Transverse colon (tissue), 4 donors: ENCODE data around the gene LAP3. TPM values are rescaled to one million over a fixed set of nuclear protein-coding genes. Genes with fewer than 3 reads are reported as not detected.

ENCODE experiments used
- DNase-seq: peaks from one replicate; pipeline ENCODE4 v3.0.0-alpha.2; 2019
- H3K27ac ChIP-seq, 4 donors: fragments of 200-600 bp; sonication (generic); 2 replicates each; pipeline ENCODE4 v1.5.1; 2016 to 2018; ENCODE audit warnings: inconsistent platforms in 4 of 4
- H3K27me3 ChIP-seq: fragments of 200-600 bp; sonication (generic); 2 replicates; pipeline ENCODE4 v1.5.1; 2017; ENCODE audit warnings: inconsistent platforms
- H3K36me3 ChIP-seq, 4 donors: fragments of 200-600 bp; sonication (generic); 2 replicates each; pipeline ENCODE4 v1.5.1; 2017 to 2019; ENCODE audit warnings: inconsistent platforms in 4 of 4
- H3K4me1 ChIP-seq, 4 donors: fragments of 200-600 bp; sonication (generic); 2 replicates each; pipeline ENCODE4 v1.5.1; 2017 to 2020; ENCODE audit warnings: inconsistent platforms in 4 of 4
- H3K4me3 ChIP-seq, 4 donors: fragments of 200-600 bp; sonication (generic); 1 replicate in 1 of 4; 2 replicates in 3 of 4; pipeline versions ENCODE4 v1.5.1 to v1.6.1; 2017 to 2019; ENCODE audit warnings: inconsistent platforms in 4 of 4
- H3K9me3 ChIP-seq, 2 donors: fragments of 200-600 bp; sonication (generic); 2 replicates each; pipeline ENCODE4 v1.5.1; 2017 to 2019; ENCODE audit warnings: inconsistent platforms in 2 of 2
- CTCF ChIP-seq, 5 experiments: fragments of 200-600 bp in 3 of 5; fragments of 450-650 bp in 2 of 5; sonication (generic) in 3 of 5; IDR thresholded peaks; 1 replicate in 2 of 5; 2 replicates in 3 of 5; pipeline ENCODE4 v1.5.1; 2016 to 2017; ENCODE audit warnings: antibody characterized with exemption in 5 of 5, inconsistent platforms in 3 of 5, mild to moderate bottlenecking in 2 of 5, moderate library complexity in 1 of 5
- EP300 ChIP-seq: sonication (generic); formaldehyde crosslinking; IDR thresholded peaks from one replicate; pipeline ENCODE4 v1.6.1; 2017; ENCODE audit warnings: antibody characterized with exemption, low read depth
- POLR2A ChIP-seq: fragments of 450-650 bp; IDR thresholded peaks from one replicate; pipeline ENCODE4 v1.6.1; 2016; ENCODE audit warnings: antibody characterized with exemption, mild to moderate bottlenecking, moderate library complexity
- POLR2AphosphoS5 ChIP-seq, 3 donors: sonication (generic); formaldehyde crosslinking; IDR thresholded peaks; one replicate each; pipeline ENCODE4 v1.6.1; 2016; ENCODE audit warnings: antibody characterized with exemption in 3 of 3
- WGBS, 2 donors: methylation state at CpG; one replicate each; pipeline ENCODE4 v1.1.5; 2018; ENCODE audit warnings: low coverage in 1 of 2; 5-methylcytosine and 5-hydroxymethylcytosine counted together
- in situ Hi-C, 4 donors: fragments of 200-750 bp; cut with MboI; loops; one replicate each; pipeline versions ENCODE4 v1.15.0 to v1.15.1; 2017; ENCODE audit warnings: low sequenced_read_pairs in 3 of 4, low pct_ligation_motif_present in 1 of 4, low pct_unique_long_range_greater_than_20kb in 1 of 4
- intact Hi-C: fragments of 100-400 bp; cut with DNase I; formaldehyde crosslinking; loops from one replicate; pipeline ENCODE4 v1.15.1; 2023; ENCODE audit warnings: low total_unique reads
- total RNA-seq, 4 donors: library from RNA; depleted of rRNA; stranded (reverse); fragments of >200 nt; gene quantifications; one replicate each; pipeline ENCODE4 v1.1.0, GENCODE V29; 2016

Gene LAP3
- total RNA-seq, 4 donors from 2014 or later = 53.5 to 85.0 (median 56.0) TPM

GRCh38 chr4:17635056-17635455, 58.1 kb downstream of the LAP3 start:
- H3K36me3 ChIP-seq = peaks cover 0 to 38% (median 9%) of the 10 kb centered on the region in 4 donors

GRCh38 chr4:17636341-17636695, 59.3 kb downstream of the LAP3 start:
- H3K4me3 ChIP-seq = no peak overlapping the region
- H3K27me3 ChIP-seq = no peaks in the 10 kb centered on the region
- intact Hi-C loops (loop anchor here (5.0 kb wide), 1 partner anchor 89 kb away; no protein-coding TSS in a partner anchor), in situ Hi-C loops (loop anchor here in 1 of 4 donors (5.0 kb wide), 1 partner anchor 79 kb away; no protein-coding TSS in a partner anchor)
- no peaks in the 10 kb centered on the region for H3K4me1 ChIP-seq
- 90 to 93% methylated on average over 7 to 17 of the region's 17 CpGs for WGBS, 2 donors
- peaks cover 0 to 29% (median 9%) of the 10 kb centered on the region in 4 donors for H3K36me3 ChIP-seq
- H3K27ac ChIP-seq = no peak overlapping the region
- no peaks in the 10 kb centered on the region for H3K9me3 ChIP-seq
- TF ChIP-seq POLR2A (no peak), POLR2AphosphoS5 (IDR thresholded peaks at IDR 0.05) (no peak), CTCF (IDR thresholded peaks at IDR 0.05) (no peak), EP300 (no peak)
- DNase-seq = no peak

More at GRCh38 chr4:17635056-17635455, 58.1 kb downstream of the LAP3 start:
- no peak overlapping the region for H3K4me3 ChIP-seq
- no peaks in the 10 kb centered on the region for H3K27me3 ChIP-seq
- no peaks in the 10 kb centered on the region for H3K4me1 ChIP-seq
- no peak overlapping the region for H3K27ac ChIP-seq
- intact Hi-C loops (loop anchor here (5.0 kb wide), 1 partner anchor 88 kb away; no protein-coding TSS in a partner anchor), in situ Hi-C loops (loop anchor here in 1 of 4 donors (5.0 kb wide), 1 partner anchor 78 kb away; no protein-coding TSS in a partner anchor)
- no peaks in the 10 kb centered on the region for H3K9me3 ChIP-seq
- TF ChIP-seq CTCF (IDR thresholded peaks at IDR 0.05) (no peak), EP300 (no peak), POLR2A (no peak), POLR2AphosphoS5 (IDR thresholded peaks at IDR 0.05) (no peak)
- WGBS, 2 donors = 95 to 96% methylated on average over 3 to 4 of the region's 4 CpGs
- DNase-seq = no peak

- Histone ChIP-seq H3K27ac (no peak overlapping the region), H3K9me3 (no peaks in the 10 kb centered on the region), H3K4me3 (no peak overlapping the region), H3K27me3 (no peaks in the 10 kb centered on the region), H3K36me3 (peaks cover 0 to 22% (median 9%) of the 10 kb centered on the region in 4 donors), H3K4me1 (no peaks in the 10 kb centered on the region)
- intact Hi-C loops = loop anchor here (5.0 kb wide), 1 partner anchor 90 kb away; no protein-coding TSS in a partner anchor
- in situ Hi-C loops = loop anchor here in 1 of 4 donors (5.0 kb wide), 1 partner anchor 80 kb away; no protein-coding TSS in a partner anchor
- no peak for TF ChIP-seq EP300
- TF ChIP-seq POLR2A = no peak
- no peak for TF ChIP-seq POLR2AphosphoS5 (IDR thresholded peaks at IDR 0.05)
- TF ChIP-seq CTCF (IDR thresholded peaks at IDR 0.05) = peak; percentile 75 to 93 (median 90)
- DNase-seq = peak; percentile 77
- 58% methylated on average over 32 of the region's 32 CpGs; no CpG with 5 or more reads in 1 of the 2 donors for WGBS, 2 donors
Measured at GRCh38 chr4:17636696-17637622, 60.0 kb downstream of the LAP3 start.

GRCh38 chr4:17639136-17639535, 62.1 kb downstream of the LAP3 start:
- WGBS, 2 donors = 79% methylated on average over 7 of the region's 7 CpGs; no CpG with 5 or more reads in 1 of the 2 donors
- H3K36me3 ChIP-seq = peaks cover 0 to 3% (median 0%) of the 10 kb centered on the region in 4 donors

More at GRCh38 chr4:17639136-17639535, 62.1 kb downstream of the LAP3 start:
- no peak overlapping the region for H3K27ac ChIP-seq
- H3K4me3 ChIP-seq = no peak overlapping the region
- H3K27me3 ChIP-seq = no peaks in the 10 kb centered on the region
- no peaks in the 10 kb centered on the region for H3K4me1 ChIP-seq
- H3K9me3 ChIP-seq = no peaks in the 10 kb centered on the region
- in situ Hi-C loops = loop anchor here in 1 of 4 donors (5.0 kb wide), 1 partner anchor 82 kb away; no protein-coding TSS in a partner anchor
- no peak for TF ChIP-seq CTCF (IDR thresholded peaks at IDR 0.05)
- no peak for TF ChIP-seq POLR2AphosphoS5 (IDR thresholded peaks at IDR 0.05)
- TF ChIP-seq POLR2A = no peak
- no peak for TF ChIP-seq EP300
- intact Hi-C loops = loop anchor here (5.0 kb wide), 1 partner anchor 92 kb away; no protein-coding TSS in a partner anchor
- no peak for DNase-seq
